Spinal cord (tissue), 10 donors: ENCODE results near the gene ATP8B1. TPM values are rescaled to one million over a fixed set of nuclear protein-coding genes. Genes with fewer than 3 reads are reported as not detected.

Experiments
- DNase-seq, 6 donors: peaks; one replicate each; pipeline versions ENCODE4 v3.0.0 to v3.0.0-alpha.2; 2013 to 2015; ENCODE audit warnings: low spot score in 6 of 6, low read depth in 4 of 6
- H3K27ac ChIP-seq: one replicate; pipeline ENCODE4 v1.5.1; 2013; ENCODE audit warnings: low read depth, low read length, control low read depth
- H3K27me3 ChIP-seq: one replicate; pipeline ENCODE4 v1.6.1; 2013; ENCODE audit warnings: low read length; ENCODE audit not compliant: control insufficient read depth, insufficient read depth
- H3K36me3 ChIP-seq: one replicate; pipeline ENCODE4 v1.6.1; 2013; ENCODE audit warnings: low read length; ENCODE audit not compliant: control insufficient read depth, insufficient read depth
- H3K4me1 ChIP-seq: one replicate; pipeline ENCODE4 v1.6.1; 2013; ENCODE audit warnings: low read length; ENCODE audit not compliant: control insufficient read depth, insufficient read depth
- H3K4me3 ChIP-seq: one replicate; pipeline ENCODE4 v1.5.1; 2013; ENCODE audit warnings: low read depth, low read length, control low read depth
- H3K9me3 ChIP-seq: one replicate; pipeline ENCODE4 v1.6.1; 2013; ENCODE audit warnings: low read length; ENCODE audit not compliant: control insufficient read depth, insufficient read depth
- WGBS: methylation state at CpG from one replicate; pipeline ENCODE4 v1.1.5; 2013; ENCODE audit warnings: missing lambda C conversion rate; ENCODE audit not compliant: insufficient coverage; 5-methylcytosine and 5-hydroxymethylcytosine counted together
- polyA plus RNA-seq, 2 donors: library from polyadenylated mRNA; unstranded; fragments of 120-200 nt; gene quantifications; one replicate each; pipeline ENCODE4 v1.2.1, GENCODE V29; 2013; ENCODE audit not compliant: insufficient read length in 2 of 2
- total RNA-seq, 2 donors: library from RNA; depleted of rRNA in 1 of 2; stranded (reverse); fragments of 120-200 nt in 1 of 2; fragments of >200 nt in 1 of 2; gene quantifications; one replicate each; pipeline versions ENCODE4 v1.2.3 to v1.2.4, GENCODE V29; 2013 to 2014
- donor health status: healthy.

Gene ATP8B1
- total and polyA plus RNA-seq, 4 donors: 1.7 to 14.4 (median 7.7) TPM

DNA sequence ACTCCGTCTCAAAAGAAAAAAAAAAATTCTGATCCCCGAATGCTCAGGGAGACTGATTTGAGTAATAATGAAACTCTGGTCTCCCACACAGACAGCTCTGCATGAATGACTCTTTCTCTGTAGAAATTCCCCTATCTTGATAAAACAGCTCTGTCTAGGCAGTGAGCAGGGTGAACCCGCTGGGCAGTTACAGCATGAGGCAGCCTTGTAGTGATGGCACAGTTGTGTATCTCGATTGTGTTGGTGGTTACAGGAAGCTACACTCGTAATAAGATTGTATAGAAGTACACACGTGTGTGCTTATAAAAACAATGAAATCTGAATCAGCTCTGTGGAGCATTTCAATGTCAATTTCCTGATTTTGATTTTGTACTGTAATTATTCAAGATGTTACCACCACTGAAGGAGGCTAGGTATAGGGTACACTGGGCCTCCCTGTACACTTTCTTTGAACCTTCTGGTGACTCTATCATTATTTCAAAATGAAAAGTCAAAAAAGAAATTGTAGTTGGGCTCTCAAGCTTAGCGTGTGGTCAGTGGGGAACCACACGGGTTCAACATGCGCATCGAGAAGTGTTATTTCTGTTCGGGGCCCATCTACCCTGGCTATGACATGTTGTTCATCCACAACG, 34.9 kb upstream of the ATP8B1 start:
- Histone ChIP-seq H3K36me3 (no peaks in the 10 kb centered on the region), H3K9me3 (no peaks in the 10 kb centered on the region), H3K4me3 (no peak overlapping the region), H3K27ac (no peak overlapping the region), H3K27me3 (no peaks in the 10 kb centered on the region), H3K4me1 (no peaks in the 10 kb centered on the region)
- 100% methylated on average over 5 of the region's 12 CpGs for WGBS
- no peak for DNase-seq

DNA sequence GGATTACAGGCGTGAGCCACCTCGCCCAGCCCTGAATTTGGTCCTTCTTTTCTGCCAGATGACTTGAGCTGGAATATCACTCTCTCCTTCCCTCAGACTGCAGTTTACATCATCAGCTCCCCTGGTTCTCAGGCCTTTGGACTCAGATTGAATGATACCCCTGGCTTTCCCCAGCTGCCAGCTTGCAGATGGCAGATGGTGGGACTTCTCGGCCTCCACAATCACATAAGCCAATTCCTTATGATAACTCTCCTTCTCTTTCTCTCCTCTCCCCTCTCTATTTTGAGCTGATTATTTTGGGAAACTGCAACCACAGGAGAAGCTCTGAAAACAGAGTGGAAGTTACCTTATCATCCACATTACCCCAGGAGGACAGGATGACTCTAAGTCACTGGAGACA, 33.4 kb upstream of the ATP8B1 start:
- peak in 1 of 6 donors; percentile 63 for DNase-seq
- Histone ChIP-seq H3K4me1 (no peaks in the 10 kb centered on the region), H3K27ac (no peak overlapping the region), H3K4me3 (no peak overlapping the region), H3K9me3 (no peaks in the 10 kb centered on the region), H3K27me3 (no peaks in the 10 kb centered on the region), H3K36me3 (no peaks in the 10 kb centered on the region)
- WGBS: 86% methylated on average over 3 of the region's 3 CpGs

- Histone ChIP-seq H3K4me3 (no peak overlapping the region), H3K27me3 (no peaks in the 10 kb centered on the region), H3K9me3 (peaks cover 1% of the 10 kb centered on the region), H3K27ac (no peak overlapping the region), H3K4me1 (no peaks in the 10 kb centered on the region), H3K36me3 (no peaks in the 10 kb centered on the region)
- 86% methylated on average over 1 of the region's 2 CpGs for WGBS
- DNase-seq: no peak
Measured at GRCh38 chr18:57835904-57836303, 32.8 kb upstream of the ATP8B1 start.

GRCh38 chr18:57834616-57835015, 31.5 kb upstream of the ATP8B1 start:
- Histone ChIP-seq H3K36me3 (no peaks in the 10 kb centered on the region), H3K27ac (no peak overlapping the region), H3K4me3 (no peak overlapping the region), H3K27me3 (no peaks in the 10 kb centered on the region), H3K4me1 (no peaks in the 10 kb centered on the region), H3K9me3 (peaks cover 1% of the 10 kb centered on the region)
- no CpG with 5 or more reads among the region's 2 CpGs for WGBS
- no peak for DNase-seq

- DNase-seq: no peak
- Histone ChIP-seq H3K27ac (no peak overlapping the region), H3K36me3 (no peaks in the 10 kb centered on the region), H3K4me1 (no peaks in the 10 kb centered on the region), H3K9me3 (peaks cover 1% of the 10 kb centered on the region), H3K4me3 (no peak overlapping the region), H3K27me3 (no peaks in the 10 kb centered on the region)
- 87% methylated on average over 3 of the region's 8 CpGs for WGBS
Measured at GRCh38 chr18:57833441-57834101, 30.5 kb upstream of the ATP8B1 start.

GRCh38 chr18:57832730-57833129, 29.6 kb upstream of the ATP8B1 start:
- H3K4me3 ChIP-seq: no peak overlapping the region
- no peaks in the 10 kb centered on the region for H3K27me3 ChIP-seq
- no peaks in the 10 kb centered on the region for H3K4me1 ChIP-seq
- WGBS: 83% methylated on average over 1 of the region's 2 CpGs
- DNase-seq: no peak
- H3K27ac ChIP-seq: no peak overlapping the region
- no peaks in the 10 kb centered on the region for H3K36me3 ChIP-seq
- H3K9me3 ChIP-seq: peaks cover 1% of the 10 kb centered on the region

DNA sequence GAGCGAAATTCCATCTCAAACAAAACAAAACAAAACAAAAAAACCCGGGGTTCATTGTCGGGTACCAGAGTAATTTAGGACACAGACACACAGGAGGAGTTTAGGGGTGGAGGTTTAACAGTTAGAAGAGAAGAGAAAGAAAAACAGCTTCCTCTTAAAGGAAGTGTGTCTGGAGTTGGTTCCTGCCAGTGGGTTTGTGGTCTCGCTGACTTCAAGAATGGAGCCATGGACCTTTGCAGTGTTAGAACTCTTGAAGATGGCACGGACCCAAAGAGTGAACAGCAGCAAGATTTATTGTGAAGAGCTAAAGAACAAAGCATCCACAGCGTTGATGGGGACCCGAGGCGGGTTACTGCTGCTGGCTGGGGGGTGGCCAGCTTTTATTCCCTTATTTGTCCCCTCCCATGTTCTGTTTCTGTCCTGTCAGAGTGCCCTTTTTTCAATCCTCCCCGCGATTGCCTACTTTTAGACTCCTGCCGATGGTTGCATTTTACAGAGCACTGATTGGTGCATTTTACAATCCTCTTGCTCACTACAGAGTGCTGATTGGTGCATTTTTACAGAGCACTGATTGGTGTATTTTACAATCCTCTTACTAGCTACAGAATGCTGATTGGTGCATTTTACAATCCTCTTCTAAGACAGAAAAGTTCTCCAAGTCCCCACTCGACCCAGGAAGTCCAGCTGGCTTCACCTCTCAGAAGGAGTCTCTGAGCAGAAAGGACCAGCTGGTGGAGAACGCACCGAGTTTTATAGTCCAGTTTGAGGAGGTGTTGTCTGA, 28.7 kb upstream of the ATP8B1 start:
- no peak for DNase-seq
- no peak overlapping the region for H3K27ac ChIP-seq
- H3K27me3 ChIP-seq: no peaks in the 10 kb centered on the region
- peaks cover 1% of the 10 kb centered on the region for H3K9me3 ChIP-seq
- no peak overlapping the region for H3K4me3 ChIP-seq
- WGBS: 93% methylated on average over 3 of the region's 14 CpGs
- no peaks in the 10 kb centered on the region for H3K4me1 ChIP-seq
- no peaks in the 10 kb centered on the region for H3K36me3 ChIP-seq

DNA sequence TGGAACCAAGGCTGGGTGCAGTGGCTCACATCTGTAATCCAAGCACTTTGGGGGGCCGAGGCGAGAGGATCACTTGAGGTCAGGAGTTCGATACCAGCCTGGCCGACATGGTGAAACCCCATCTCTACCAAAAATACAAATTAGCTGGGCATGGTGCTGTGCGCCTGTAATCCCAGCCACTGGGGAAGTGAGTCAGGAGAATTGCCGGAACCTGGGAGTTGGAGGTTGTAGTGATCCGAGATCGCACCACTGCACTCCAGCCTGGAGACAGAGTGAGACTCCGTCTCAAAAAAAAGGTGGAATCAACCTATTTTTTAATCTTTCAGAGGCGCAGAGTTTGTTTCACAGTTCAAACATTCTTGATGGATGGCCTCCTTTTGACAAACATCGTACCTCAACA, 24.5 kb upstream of the ATP8B1 start:
- Histone ChIP-seq H3K36me3 (no peaks in the 10 kb centered on the region), H3K4me1 (peaks cover 3% of the 10 kb centered on the region), H3K27ac (no peak overlapping the region), H3K27me3 (no peaks in the 10 kb centered on the region), H3K4me3 (no peak overlapping the region), H3K9me3 (peaks cover 1% of the 10 kb centered on the region)
- DNase-seq: no peak
- 100% methylated on average over 2 of the region's 11 CpGs for WGBS

DNA sequence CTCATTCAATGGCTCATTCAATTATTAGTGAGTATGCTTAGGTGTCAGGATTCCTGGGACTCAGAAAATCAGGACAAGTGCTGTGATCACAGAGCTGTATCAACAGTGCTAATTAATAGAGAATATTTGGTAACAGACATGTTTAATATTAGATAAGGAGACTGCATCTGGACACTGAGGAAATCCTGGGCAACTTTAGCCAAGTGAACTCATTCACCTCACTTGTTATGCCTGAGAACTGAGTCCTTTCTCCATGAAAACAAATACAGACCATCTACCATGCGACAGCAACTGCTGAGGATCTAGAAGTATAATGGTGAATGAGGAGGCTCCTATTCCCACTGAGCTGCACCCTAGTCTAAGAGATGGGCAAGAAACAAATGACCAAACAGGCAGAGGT, 23.1 kb upstream of the ATP8B1 start:
- no peak overlapping the region for H3K4me3 ChIP-seq
- H3K36me3 ChIP-seq: no peaks in the 10 kb centered on the region
- DNase-seq: no peak
- no CpG with 5 or more reads among the region's 1 CpG for WGBS
- no peak overlapping the region for H3K27ac ChIP-seq
- peaks cover 1% of the 10 kb centered on the region for H3K9me3 ChIP-seq
- peaks cover 3% of the 10 kb centered on the region for H3K4me1 ChIP-seq
- no peaks in the 10 kb centered on the region for H3K27me3 ChIP-seq
